Stimulated activated CD4-positive, alpha-beta T cell treated with anti-CD3 and anti-CD28 coated beads, TNF-alpha, amount 100 ng/mL, for 24 hours (primary cell): ENCODE results near the gene C13orf46.
"Not testable (repeated sequence)": the region's sequence is repeated elsewhere in the genome, so short reads cannot be mapped to it uniquely, and the experiment has no call there.

Experiments used
- DNase-seq, 3 experiments: peaks; one replicate each; pipeline ENCODE4 v3.0.0-alpha.2; 2020; ENCODE audit warnings: low read depth in 3 of 3

Gene C13orf46

DNA sequence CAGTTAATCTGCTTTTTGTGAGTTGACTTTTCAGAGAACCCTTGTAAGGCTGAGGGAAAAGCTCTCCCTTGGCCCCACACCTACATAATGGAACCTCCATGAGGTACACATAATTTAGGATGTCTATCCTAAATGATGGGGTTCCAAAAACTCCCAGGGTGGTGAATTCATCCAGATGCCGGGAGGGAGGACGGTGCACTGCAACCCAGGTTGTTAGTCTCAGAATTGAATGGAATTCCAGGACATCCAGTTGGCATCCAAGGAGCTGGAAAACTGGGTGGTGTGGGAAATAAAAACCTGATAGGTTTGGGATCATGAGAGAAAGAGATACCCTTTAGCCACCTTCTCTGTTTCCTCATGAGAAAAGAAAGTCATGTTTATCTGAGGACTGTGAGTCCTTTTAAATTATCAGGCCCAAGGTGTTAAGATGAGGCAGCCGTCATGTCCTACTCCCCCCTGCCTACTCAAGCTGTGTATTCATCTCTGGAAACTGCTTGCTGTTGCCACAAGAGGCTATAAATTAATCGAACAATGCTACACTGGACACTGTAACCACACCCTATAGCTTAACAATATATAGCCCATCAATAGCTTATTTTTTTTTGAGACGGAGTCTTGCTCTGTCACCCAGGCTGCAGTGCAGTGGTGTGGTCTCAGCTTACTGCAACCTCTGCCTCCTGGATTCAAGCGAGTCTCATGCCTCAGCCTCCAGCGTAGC lies 49.5 kb downstream of the C13orf46 start:
- DNase-seq, result no peak

DNA sequence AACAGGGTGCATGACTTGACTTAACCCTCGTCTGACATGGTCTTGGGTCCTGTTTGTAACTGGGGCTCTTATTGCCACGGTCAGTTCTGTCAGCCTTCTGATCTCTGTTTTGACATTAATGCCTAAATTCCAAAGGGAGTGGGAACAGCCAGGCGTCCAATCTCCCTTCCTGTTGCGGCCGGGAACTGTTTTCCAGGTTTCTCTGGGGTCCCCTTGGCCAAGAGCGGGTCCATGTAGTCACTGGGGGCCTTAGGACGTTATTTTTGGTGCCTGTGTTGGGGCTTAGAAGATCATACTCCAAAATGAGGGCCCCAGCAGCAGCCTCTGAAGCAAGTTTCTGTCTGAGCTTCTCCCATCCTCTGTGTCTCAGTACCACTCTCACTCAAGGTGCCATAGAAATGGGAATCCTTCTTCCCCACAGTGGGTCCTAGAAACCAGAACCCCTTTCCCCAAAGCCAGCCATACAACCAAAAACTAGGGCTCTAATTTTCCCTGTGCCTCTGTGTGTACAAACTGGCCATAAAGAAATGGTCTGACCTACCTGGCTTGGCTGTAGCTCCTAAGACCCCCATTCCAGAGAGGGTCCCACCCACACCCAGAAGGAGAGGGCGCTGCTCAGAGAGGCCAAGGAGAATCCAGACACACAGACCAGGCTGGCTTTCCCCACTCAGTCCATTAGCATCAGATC lies 50.4 kb downstream of the C13orf46 start:
- no peak for DNase-seq

DNA sequence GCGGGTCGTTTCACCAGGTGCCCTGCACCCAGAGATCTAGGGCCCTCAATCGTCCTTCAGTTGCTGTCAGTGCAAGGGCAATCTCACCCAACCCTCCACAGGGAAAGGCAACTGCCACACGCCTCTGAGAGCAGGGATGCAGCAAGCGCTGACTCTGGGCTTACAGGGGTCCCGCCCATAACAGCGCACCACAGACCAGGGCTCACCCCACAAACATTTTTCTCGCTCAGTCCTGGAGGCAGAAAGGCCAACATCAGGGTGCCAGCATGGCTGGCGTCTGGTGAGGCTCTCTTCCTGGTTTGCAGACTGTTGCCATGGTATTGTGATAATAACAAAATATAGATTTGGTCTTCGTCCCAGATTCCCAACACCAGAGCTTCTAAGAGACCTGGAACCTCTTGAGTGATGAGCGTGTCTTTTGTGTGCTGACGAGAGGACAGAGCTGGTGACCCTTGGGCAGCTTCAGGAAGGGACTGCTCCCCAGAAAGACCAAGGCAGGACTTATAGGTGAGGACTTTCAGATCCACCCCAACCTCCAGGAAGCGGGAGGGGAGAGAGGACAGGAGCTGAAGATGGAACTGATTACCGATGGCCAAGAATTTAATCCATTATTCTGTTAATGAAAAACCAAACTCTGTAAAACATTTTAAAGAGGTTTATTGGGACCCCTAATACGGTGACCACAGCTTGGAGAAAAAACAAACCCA lies 51.3 kb downstream of the C13orf46 start:
- DNase-seq, result no peak

DNA sequence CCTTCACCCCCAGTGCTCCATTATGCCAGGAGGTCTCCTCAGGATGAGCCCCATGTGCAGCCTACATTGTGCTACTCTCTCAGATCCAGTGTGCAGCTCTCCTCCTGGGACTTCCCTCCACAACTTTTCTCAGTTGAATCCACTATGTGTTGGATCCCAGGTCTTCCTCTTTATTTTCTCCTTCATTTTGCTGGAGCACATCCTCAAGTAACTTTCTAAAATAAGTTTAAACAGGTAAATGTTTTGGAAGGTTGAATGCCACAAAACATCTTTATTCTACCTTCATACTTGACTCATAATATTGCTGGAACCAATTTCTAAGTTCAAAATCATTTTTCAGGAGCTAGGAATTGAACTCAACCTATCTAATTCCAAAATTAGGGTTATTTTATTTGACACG lies 52.1 kb downstream of the C13orf46 start:
- no peak for DNase-seq

DNA sequence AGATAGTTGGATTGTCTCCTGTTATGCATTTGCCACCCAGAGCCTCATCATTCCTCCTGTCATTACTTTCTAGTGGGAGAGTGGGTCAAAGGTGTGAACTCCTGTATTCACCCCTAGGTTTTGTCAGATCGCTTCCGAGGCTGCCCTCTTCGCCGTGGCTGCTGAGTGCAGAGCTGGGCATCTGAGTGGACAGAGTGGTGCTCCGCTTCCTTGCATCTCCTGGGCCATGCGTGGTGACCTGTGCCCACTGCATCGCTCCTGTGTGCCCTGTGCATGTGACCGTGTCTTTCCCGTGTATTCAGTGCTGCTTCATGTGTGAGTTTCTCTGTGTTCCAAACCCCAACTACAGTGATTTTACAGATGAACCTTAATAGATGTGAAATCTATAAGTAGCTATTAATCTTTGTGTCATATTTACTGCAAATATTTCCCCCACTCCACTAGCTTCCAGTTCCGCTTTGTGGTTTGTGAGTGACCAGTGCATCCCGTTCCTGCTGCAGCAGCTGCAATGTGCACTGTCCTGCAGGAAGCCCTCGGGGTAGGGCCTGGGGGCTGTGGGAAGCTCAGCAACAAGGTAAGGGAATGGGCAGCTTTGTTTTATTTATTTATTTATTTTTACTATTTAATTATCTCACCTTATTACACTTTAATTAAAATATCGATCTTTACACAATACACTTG lies 53.1 kb downstream of the C13orf46 start:
- DNase-seq, result no peak

DNA sequence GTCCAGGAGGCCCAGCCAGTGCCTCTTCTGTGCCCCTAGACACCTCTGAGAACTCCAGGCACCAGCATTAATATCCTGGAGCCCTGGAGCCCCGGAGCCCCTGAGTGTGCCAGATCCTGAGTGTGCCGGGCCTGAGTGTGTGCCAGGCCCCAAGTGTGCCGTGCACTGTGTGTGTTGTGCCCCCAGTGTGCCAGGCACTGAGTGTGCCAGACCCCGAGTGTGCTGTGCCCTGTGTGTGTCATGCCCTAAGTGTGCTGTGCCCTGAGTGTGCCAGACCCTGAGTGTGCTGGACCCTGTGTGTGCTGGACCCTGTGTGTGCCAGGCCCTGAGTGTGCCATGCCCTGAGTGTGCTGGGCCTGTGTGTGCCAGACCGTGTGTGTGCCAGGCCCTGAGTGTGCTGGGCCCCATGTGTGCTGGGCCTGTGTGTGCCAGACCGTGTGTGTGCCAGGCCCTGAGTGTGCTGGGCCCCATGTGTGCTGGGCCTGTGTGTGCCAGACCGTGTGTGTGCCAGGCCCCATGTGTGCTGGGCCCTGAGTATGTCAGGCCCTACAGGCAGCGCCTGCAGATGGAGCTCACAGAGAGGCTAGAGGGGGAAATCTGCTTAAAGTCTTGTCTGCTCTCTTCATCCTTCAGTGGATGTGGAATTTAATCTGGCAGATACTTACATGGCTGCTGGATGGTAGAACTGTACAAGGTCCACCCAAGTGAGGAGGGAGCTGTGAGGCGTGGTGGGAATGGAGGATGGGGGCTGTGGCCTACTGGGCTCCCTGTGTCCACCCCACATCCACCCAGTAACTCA lies 53.9 kb downstream of the C13orf46 start:
- DNase-seq, result no peak

DNA sequence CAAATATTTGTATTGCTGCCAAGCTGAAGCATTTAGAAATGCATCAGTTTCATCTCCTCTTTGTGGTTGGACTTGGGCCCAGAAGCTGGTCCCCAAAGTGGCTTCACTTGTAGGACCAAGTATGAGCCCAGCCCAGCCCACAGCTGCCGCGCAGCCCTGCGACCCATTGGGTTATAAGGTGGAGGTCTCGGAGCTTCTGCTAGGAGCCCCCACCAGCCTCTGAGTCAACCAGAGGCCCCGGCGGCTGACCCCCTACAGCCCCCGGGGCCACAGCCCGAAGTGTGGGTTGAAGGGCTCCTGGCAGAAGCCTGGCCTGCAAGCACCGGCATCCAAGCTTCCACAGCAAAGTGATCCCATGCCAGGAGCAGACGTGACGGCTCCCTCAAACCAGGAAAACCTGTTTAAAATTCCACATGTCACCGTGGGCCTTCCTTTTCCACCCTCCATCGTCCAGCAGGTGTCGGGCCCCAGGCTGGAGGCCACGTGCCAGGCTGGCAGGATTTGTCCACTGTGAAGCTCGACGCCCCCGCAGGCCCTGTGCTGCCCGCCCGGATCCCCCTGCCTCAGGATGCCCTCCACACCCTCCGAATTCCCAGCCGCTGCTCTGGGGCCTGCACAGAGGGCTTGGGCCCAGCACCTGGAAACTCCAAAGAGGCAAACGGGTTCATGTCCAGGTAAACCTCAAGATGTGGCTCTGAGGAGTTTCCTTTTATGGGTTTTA lies 54.7 kb downstream of the C13orf46 start:
- DNase-seq, result no peak

DNA sequence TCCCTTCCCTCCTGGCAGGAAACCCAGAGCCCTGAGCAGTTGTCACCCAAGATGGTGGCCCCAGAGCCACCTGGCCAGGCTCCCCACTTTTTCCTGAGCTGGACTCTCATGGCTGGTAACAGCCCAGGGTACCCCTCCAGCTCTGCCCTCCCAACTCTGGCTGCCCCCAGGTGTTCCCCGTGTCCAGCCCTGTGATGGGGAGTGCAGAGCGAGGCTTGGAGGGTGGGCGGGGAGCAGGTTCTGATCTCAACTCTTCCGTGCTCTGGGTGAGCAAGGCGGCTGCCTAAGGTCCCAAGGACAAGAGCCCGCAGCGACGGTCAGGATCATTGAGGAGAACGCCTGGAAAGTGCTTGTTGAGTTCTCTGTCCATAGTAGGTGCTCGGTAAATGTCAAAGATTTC lies 55.3 kb downstream of the C13orf46 start:
- no peak for DNase-seq

DNA sequence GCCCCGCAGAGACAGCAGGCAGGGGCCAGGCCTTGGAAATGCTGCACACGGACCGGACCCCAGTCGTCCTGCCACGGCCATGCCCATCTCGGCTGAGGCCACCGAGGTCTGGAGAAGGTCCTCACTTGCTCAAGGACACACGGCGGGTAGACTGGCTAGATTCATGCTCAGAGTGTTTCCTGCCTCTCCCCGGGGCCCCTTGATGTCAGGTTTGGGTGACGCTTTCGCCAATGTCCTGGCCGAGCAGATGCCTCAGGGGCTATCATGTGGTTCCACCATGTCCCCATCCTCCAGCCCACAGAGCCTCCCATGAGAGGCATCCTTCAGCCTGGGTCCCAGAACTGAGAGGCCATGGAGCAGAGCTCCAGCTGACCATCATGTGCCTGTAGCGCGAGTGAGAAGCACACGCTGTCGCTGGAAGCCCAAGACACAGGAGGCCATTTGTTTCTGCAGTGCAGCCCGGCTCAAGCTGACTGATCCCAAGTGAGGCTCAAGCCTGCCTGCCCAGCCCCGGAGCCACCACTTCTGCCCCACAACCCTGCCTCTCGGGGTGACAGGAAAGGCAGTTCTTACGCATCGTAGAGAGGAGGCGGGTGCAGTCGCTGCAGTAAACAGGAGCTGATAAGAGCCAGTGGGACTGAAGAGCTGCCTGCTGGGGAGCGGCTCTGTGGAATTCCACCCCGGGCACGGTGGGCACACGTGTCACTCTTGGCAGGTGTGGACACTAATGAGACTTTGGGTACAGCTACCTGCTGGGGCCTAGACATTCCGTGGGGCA lies 56.1 kb downstream of the C13orf46 start:
- no peak for DNase-seq

DNA sequence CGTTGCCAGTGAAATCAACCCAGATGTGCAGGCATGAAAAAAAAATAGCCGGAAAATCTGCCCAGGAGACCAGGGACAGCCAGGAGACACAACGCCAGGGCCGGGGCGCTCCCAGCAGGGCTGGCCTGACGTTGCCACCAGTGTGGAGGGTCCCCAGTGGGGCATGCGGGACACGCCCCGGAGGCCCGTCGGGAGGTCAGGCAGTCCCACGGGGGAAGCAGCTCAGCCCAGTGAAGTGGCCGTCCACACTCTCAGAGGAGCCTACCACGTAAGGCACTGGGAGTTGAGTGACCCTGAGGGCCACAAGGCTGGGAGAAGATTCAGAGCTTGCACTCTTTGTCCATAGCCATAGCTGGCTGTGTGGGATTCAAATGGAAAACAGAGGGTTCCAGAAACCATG lies 56.8 kb downstream of the C13orf46 start:
- DNase-seq, result no peak

DNA sequence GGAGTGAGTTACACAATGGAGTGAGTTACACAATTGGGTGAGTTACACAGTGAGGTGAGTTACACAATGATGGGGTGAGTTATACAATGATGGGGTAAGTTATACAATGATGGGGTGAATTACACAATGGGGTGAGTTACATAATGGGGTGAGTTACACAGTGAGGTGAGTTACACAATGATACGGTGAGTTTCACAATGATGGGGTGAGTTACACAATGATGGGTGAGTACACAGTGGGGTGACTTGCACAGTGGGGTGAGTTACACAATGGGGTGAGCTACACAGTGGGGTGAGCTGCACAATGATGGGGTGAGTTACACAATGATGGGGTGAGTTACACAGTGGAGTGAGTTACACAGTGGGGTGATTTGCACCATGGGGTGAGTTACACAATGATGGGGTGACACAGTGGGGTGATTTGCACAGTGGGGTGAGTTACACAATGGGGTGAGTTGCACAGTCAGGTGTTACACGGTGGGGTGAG lies 57.5 kb downstream of the C13orf46 start:
- no peak for DNase-seq

DNA sequence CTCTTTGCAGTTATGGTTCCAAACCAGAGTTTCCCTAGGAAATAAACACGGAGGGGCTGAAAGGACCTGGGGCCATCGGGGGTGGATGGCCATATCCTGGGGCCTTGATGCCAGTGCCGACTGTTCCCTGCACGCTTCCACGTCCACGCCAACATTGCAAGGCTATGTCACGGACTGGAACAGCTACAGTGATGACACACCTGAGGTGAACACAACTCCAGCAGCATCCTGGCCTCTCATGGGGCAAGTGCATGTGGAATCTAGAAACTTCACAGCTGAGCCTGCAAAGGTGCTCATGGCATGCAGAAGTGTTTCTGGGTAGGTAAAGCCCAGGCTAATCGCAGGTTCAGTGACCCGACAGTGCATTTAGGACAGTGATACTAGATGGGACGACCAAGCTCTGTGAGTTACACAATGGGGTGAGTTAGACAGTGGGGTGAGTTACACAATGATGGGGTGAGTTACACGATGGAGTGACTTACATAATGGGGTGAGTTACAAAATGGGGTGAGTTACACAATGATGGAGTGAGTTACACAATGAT lies 58.0 kb downstream of the C13orf46 start:
- DNase-seq, result no peak

DNA sequence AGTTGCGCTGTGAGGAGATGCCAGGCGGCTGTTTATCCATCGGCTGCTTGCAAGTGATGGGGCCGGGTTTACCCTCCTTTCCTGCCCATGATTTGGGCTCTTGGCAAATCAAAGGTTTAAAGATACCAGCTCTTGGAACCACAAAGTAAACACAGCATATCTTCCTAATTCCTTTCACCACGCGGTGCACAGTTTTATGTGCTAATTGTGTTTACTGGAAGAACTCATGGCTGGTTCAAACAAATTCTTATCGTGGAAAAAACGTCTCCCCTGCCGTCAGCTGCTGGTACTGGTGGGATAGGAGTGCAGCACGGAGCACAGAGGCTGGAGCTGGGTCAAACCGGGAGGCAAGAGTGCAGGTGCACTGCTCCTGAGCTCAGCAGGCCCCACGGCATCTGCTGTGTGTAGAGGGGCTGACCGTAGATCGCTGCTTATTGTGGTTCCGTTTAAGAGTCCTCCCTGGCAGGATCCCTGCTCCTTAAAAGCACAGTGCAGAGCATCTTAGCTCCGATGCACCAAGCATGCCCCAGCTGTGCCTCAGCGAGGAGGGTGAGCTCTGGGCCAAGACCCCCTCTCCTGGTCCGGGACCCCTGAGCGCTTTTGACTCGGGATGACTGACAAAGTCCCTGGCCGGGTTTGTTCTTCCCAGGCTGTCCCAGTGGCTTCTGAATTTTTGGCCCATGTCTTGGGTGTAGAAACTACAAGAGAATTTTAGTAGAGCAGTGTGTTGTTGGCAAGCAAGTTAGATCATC lies 58.7 kb downstream of the C13orf46 start:
- no peak for DNase-seq

DNA sequence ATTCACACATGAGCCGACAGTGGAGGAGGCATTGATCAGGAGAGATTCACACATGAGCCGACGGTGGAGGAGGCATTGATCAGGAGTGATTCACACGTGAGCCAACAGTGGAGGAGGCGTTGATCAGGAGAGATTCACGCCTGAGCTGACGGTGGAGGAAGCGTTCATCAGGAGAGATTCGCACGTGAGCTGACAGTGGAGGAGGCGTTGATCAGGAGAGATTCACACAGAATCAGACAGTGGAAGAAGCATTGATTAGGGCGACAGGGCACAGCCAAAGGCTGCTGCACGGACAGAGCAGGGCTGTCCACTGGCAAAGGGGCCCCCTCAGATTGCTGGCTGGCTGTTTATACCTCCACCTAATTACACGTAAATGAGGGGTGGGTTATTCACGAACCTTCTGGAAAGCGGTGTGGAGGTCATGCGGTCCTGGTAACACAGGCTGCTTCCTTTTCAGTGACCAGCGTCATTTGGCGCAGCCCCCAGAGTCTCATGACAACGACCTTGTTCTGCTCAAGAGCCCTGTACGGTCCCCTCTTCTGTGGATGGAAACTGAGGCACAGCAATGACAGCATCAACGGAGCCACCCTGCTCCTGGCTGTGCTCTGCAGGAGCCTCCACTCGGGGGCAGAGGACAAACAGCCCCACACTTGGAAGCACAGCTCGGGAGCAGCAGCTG lies 59.4 kb downstream of the C13orf46 start:
- no peak for DNase-seq

DNA sequence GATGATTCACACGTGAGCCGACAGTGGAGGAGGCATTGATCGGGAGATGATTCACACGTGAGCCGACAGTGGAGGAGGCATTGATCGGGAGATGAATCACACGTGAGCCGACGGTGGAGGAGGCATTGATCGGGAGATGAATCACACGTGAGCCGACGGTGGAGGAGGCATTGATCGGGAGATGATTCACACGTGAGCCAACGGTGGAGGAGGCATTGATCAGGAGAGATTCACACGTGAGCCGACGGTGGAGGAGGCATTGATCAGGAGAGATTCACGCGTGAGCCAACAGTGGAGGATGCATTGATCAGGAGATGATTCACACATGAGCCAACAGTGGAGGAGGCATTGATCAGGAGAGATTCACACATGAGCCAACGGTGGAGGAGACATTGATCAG lies 60.0 kb downstream of the C13orf46 start:
- not testable (repeated sequence) for DNase-seq

DNA sequence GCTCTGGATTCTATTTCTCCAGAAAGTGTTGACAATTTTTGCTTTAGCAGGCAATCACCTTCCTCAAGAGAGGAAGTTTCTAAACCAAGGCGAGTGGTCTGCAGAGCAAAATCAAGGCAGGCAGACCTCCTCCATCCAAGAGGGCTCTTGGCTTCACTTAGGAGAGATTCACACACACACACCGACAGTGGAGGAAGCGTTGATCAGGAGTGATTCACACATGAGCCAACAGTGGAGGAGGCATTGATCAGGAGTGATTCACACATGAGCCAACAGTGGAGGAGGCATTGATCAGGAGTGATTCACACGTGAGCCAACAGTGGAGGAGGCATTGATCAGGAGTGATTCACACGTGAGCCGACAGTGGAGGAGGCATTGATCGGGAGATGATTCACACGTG lies 60.5 kb downstream of the C13orf46 start:
- not testable (repeated sequence) for DNase-seq

DNA sequence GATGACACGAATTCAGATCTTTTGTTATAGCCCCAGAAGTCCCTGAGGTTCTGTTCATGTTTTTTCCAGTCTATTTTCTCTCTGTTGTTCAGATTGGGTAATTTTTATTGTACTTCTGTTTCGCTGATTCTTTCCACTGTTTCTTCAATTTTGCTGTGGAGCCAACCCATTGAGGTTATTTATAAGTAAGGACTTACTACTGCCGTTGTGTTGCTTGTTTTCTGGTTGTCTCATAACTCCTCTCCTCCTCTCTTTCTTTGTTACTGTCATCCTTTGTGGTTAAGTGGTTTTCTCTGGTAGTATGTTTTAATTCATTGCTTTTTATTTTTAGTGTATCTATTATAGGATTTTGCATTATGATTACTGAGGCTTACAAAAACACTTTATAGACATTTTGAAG lies 61.3 kb downstream of the C13orf46 start:
- DNase-seq, result no peak
